ENCODE measurements around the gene HKDC1.
"Not testable (repeated sequence)": the region's sequence is repeated elsewhere in the genome, so short reads cannot be mapped to it uniquely, and the experiment has no call there.

Gene HKDC1

GRCh38 chr10:69220041-69220451 is at the start of gene HKDC1:
HKDC1 (plus strand) TSS chr10:69220332; CDS start chr10:69220436, 104 bp downstream.
- FAIRE-seq, result no peak

GRCh38 chr10:69172241-69172982 is 47.7 kb upstream of the HKDC1 start:
- FAIRE-seq, result no peak

GRCh38 chr10:69175326-69175725 is 44.8 kb upstream of the HKDC1 start:
- not testable (repeated sequence) for FAIRE-seq

- FAIRE-seq, result no peak
These were observed 43.3 kb upstream of the HKDC1 start for GRCh38 chr10:69176823-69177222.

GRCh38 chr10:69179089-69179742 is 40.9 kb upstream of the HKDC1 start:
- no peak for FAIRE-seq

- FAIRE-seq, result peak; percentile 23
These were observed 40.2 kb upstream of the HKDC1 start, which contains the start of gene SUPV3L1 for GRCh38 chr10:69179743-69180524. SUPV3L1 (plus strand) TSS chr10:69180234; CDS start chr10:69180292, 58 bp downstream.

GRCh38 chr10:69180525-69181204 is 39.5 kb upstream of the HKDC1 start:
- no peak for FAIRE-seq

- FAIRE-seq, result no peak
These were observed 38.7 kb upstream of the HKDC1 start for GRCh38 chr10:69181433-69181832.

- no peak for FAIRE-seq
These were observed 38.1 kb upstream of the HKDC1 start for GRCh38 chr10:69182005-69182404.

GRCh38 chr10:69186524-69186923 is 33.6 kb upstream of the HKDC1 start:
- FAIRE-seq, result no peak

GRCh38 chr10:69201045-69201444 is 19.1 kb upstream of the HKDC1 start:
- no peak for FAIRE-seq

GRCh38 chr10:69202332-69202731 is 17.8 kb upstream of the HKDC1 start:
- no peak for FAIRE-seq

- no peak for FAIRE-seq
These were observed 11.4 kb upstream of the HKDC1 start for GRCh38 chr10:69208761-69209160.

- FAIRE-seq, result no peak
These were observed 10.2 kb upstream of the HKDC1 start for GRCh38 chr10:69209787-69210484.

GRCh38 chr10:69211104-69211503 is 9.0 kb upstream of the HKDC1 start:
- no peak for FAIRE-seq

- no peak for FAIRE-seq
These were observed 8.6 kb upstream of the HKDC1 start for GRCh38 chr10:69211524-69211923.

- FAIRE-seq, result no peak
These were observed 6.4 kb upstream of the HKDC1 start for GRCh38 chr10:69213591-69214311.

- no peak for FAIRE-seq
These were observed 5.4 kb upstream of the HKDC1 start for GRCh38 chr10:69214666-69215131.

GRCh38 chr10:69215405-69216171 is 4.5 kb upstream of the HKDC1 start:
- no peak for FAIRE-seq

GRCh38 chr10:69216577-69217118 is 3.5 kb upstream of the HKDC1 start:
- FAIRE-seq, result no peak
